LNCAP (cell line): ENCODE data around the gene SFTA2.

Experiments used
- CTCF ChIP-seq: fragments of 450-650 bp; IDR thresholded peaks from 2 replicates; pipeline ENCODE4 v1.5.1; 2017; ENCODE audit warnings: mild to moderate bottlenecking

Gene SFTA2

GRCh38 chr6:30914854-30915590 is 16.9 kb downstream of the SFTA2 start:
- TF ChIP-seq CTCF: no peak

GRCh38 chr6:30914076-30914853 is 17.7 kb downstream of the SFTA2 start, which contains the start of gene VARS2:
Gene VARS2, plus strand, starts transcription at chr6:30914238. Its CDS starts 599 bp downstream, at chr6:30914837.
- TF ChIP-seq CTCF: peak; percentile 31; the same call in 1 of the 2 replicates

GRCh38 chr6:30913721-30914075 is 18.3 kb downstream of the SFTA2 start:
- no peak for TF ChIP-seq CTCF

GRCh38 chr6:30912746-30913520 is 19.0 kb downstream of the SFTA2 start:
- TF ChIP-seq CTCF: no peak

- TF ChIP-seq CTCF: no peak
Observed at GRCh38 chr6:30908700-30909099, 23.3 kb downstream of the SFTA2 start.

GRCh38 chr6:30907758-30908591 is 24.0 kb downstream of the SFTA2 start, which contains the start of gene GTF2H4:
Gene GTF2H4, plus strand, starts transcription at chr6:30908207.
- no peak for TF ChIP-seq CTCF

- TF ChIP-seq CTCF: no peak
Observed at GRCh38 chr6:30903236-30903635, 28.7 kb downstream of the SFTA2 start.
